Esophagus muscularis mucosa (tissue), 4 donors: ENCODE measurements around the gene ARAP1.

Source experiments
- EP300 ChIP-seq: sonication (generic); formaldehyde crosslinking; IDR thresholded peaks from one replicate; pipeline ENCODE4 v1.6.1; 2017; ENCODE audit warnings: antibody characterized with exemption
- POLR2A ChIP-seq: fragments of 450-650 bp; IDR thresholded peaks from one replicate; pipeline ENCODE4 v1.6.1; 2017; ENCODE audit warnings: antibody characterized with exemption, moderate library complexity, mild to moderate bottlenecking, low read depth
- POLR2AphosphoS5 ChIP-seq, 2 donors: sonication (generic); formaldehyde crosslinking; IDR thresholded peaks; one replicate each; pipeline ENCODE4 v1.6.1; 2017; ENCODE audit warnings: antibody characterized with exemption in 2 of 2
- TF ChIP-seq, protein P1 (sequence below), 3 experiments: fragments of 200-600 bp in 2 of 3; fragments of 450-650 bp in 1 of 3; sonication (generic) in 2 of 3; IDR thresholded peaks; one replicate each; pipeline ENCODE4 v1.5.1; 2017 to 2019; ENCODE audit warnings: antibody characterized with exemption in 3 of 3, mild to moderate bottlenecking in 2 of 3, moderate library complexity in 1 of 3

GRCh38 chr11:72705442-72706365 lies 46.5 kb downstream of the ARAP1 start:
- TF ChIP-seq, protein P1, sequence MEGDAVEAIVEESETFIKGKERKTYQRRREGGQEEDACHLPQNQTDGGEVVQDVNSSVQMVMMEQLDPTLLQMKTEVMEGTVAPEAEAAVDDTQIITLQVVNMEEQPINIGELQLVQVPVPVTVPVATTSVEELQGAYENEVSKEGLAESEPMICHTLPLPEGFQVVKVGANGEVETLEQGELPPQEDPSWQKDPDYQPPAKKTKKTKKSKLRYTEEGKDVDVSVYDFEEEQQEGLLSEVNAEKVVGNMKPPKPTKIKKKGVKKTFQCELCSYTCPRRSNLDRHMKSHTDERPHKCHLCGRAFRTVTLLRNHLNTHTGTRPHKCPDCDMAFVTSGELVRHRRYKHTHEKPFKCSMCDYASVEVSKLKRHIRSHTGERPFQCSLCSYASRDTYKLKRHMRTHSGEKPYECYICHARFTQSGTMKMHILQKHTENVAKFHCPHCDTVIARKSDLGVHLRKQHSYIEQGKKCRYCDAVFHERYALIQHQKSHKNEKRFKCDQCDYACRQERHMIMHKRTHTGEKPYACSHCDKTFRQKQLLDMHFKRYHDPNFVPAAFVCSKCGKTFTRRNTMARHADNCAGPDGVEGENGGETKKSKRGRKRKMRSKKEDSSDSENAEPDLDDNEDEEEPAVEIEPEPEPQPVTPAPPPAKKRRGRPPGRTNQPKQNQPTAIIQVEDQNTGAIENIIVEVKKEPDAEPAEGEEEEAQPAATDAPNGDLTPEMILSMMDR (IDR thresholded peaks at IDR 0.05), result no peak
- no peak for TF ChIP-seq EP300
- TF ChIP-seq POLR2AphosphoS5 (IDR thresholded peaks at IDR 0.05), result no peak
- no peak for TF ChIP-seq POLR2A
